ENCODE results near the gene DCAKD. TPM values are rescaled to one million over a fixed set of nuclear protein-coding genes. Genes with fewer than 3 reads are reported as not detected.

The DCAKD gene
- total and polyA plus RNA-seq, 7 donors: 6.4 to 14.2 (median 10.3) TPM

DNA sequence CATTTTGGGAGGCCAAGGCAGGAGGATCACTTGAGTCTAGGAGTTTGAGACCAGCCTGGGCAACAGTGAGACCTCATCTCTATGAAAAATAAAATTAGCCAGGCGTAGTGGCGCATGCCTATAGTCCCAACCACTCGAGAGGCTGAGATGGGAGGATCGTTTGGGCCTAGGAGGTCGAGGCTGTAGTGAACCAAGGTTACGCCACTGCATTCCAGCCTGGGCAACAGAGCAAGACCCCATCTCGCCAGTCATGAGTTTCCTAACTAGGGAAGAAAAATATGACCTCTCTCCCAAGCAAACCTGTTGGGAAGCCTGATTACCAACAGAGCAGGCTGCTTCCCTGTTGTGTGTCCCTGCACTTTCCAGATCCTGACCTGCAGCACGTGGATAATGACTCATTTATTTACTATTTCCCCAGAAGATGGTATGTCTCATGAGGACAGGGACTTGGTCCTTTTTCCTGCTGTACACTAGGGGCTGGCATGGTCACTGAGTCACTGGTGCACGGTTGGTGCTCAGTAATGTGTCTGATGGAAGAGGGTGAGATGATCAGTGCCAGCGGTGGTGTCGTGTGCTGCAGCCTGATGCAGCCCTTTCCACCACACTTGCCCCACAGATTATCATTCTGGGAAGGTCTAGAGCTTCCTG lies 40.5 kb upstream of the DCAKD start:
- WGBS, 3 donors: 75 to 79% (median 78%) methylated on average over 11 of the region's 11 CpGs

GRCh38 chr17:45090711-45091110 lies 39.3 kb upstream of the DCAKD start:
- intact Hi-C loops (cut with DNase I): no loop called here
- WGBS, 3 donors: 75 to 89% (median 89%) methylated on average over 3 of the region's 3 CpGs
- H3K4me1 ChIP-seq: peaks cover 68% of the 10 kb centered on the region
- no peak overlapping the region for H3K4me3 ChIP-seq
- no peak for ATAC-seq
- no peak for DNase-seq
- TF ChIP-seq, protein P1, sequence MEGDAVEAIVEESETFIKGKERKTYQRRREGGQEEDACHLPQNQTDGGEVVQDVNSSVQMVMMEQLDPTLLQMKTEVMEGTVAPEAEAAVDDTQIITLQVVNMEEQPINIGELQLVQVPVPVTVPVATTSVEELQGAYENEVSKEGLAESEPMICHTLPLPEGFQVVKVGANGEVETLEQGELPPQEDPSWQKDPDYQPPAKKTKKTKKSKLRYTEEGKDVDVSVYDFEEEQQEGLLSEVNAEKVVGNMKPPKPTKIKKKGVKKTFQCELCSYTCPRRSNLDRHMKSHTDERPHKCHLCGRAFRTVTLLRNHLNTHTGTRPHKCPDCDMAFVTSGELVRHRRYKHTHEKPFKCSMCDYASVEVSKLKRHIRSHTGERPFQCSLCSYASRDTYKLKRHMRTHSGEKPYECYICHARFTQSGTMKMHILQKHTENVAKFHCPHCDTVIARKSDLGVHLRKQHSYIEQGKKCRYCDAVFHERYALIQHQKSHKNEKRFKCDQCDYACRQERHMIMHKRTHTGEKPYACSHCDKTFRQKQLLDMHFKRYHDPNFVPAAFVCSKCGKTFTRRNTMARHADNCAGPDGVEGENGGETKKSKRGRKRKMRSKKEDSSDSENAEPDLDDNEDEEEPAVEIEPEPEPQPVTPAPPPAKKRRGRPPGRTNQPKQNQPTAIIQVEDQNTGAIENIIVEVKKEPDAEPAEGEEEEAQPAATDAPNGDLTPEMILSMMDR (IDR thresholded peaks at IDR 0.05): no peak
- no peaks in the 10 kb centered on the region for H3K9me3 ChIP-seq
- peaks cover 18 to 90% of the 10 kb centered on the region in 2 donors for H3K36me3 ChIP-seq (ENCODE audit: insufficient read depth in 1 of 2, low read depth in 1 of 2)
- H3K27me3 ChIP-seq (ENCODE audit: insufficient read depth in 3 of 3, low read length in 2 of 3): no peaks in the 10 kb centered on the region
- peak overlapping the region; percentile 24 for H3K27ac ChIP-seq

More for the DNA sequence above, 40.5 kb upstream of the DCAKD start:
- intact Hi-C loops (cut with DNase I): no loop called here
- DNase-seq (no peak), ATAC-seq (peak in 3 of 4 donors; percentile 35 to 62 (median 60))
- Histone ChIP-seq H3K27me3 (ENCODE audit: insufficient read depth in 3 of 3, low read length in 2 of 3) (no peaks in the 10 kb centered on the region), H3K4me3 (no peak overlapping the region), H3K27ac (peak overlapping the region; percentile 96), H3K9me3 (no peaks in the 10 kb centered on the region), H3K4me1 (peaks cover 70% of the 10 kb centered on the region), H3K36me3 (ENCODE audit: insufficient read depth in 1 of 2, low read depth in 1 of 2) (peaks cover 17 to 90% of the 10 kb centered on the region in 2 donors)
- TF ChIP-seq, protein P1 (IDR thresholded peaks at IDR 0.05): no peak

DNA sequence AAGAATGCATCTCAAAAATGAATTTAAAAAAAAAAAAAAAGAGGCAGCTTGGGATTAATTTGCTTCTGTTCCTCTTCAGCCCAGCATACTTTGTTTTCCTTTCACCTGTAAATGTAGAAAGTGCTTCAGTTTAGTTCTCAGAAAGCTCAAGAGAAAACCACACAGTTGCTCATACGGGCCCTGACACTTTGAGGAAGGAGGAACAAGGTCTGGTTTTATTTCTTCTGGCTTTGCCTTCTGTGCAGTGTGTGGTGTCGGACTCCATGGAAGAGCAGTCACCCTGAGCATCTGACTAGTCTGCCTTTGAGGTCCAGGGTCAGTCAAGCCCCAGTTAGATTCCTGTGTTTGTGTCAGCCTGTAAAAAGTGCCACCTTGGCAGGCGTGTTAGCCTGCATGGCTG lies 37.3 kb upstream of the DCAKD start:
- no peaks in the 10 kb centered on the region for H3K9me3 ChIP-seq
- no peak overlapping the region for H3K4me3 ChIP-seq
- TF ChIP-seq, protein P1 (IDR thresholded peaks at IDR 0.05): no peak
- WGBS, 3 donors: 65 to 91% (median 79%) methylated on average over 3 of the region's 3 CpGs
- H3K36me3 ChIP-seq (ENCODE audit: insufficient read depth in 1 of 2, low read depth in 1 of 2): peaks cover 12 to 90% of the 10 kb centered on the region in 2 donors
- no peak for ATAC-seq
- no peaks in the 10 kb centered on the region for H3K27me3 ChIP-seq (ENCODE audit: insufficient read depth in 3 of 3, low read length in 2 of 3)
- intact Hi-C loops (cut with DNase I): no loop called here
- peak overlapping the region; percentile 77 for H3K27ac ChIP-seq
- DNase-seq: no peak
- peaks cover 56% of the 10 kb centered on the region for H3K4me1 ChIP-seq

DNA sequence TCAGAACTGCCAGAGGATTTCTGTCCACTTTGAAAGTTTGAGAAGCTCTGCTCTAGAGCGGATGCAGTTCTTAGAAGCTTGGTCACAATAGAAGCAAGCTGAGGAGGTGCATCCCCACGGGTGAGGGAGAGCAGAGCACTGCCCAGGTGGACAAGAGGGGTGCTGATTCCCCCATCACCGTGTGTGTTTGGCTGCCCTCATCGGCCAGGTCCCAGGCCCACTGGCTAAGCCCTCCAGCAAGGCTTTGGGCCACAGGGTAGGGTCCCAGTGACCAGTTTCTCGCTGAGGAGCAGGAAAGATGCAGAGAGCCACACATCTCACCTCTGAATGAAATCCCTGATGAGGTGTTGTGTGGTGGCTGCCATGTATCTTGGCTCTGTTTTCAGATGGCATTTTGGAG lies 36.5 kb upstream of the DCAKD start:
- Histone ChIP-seq H3K27me3 (ENCODE audit: insufficient read depth in 3 of 3, low read length in 2 of 3) (no peaks in the 10 kb centered on the region), H3K4me1 (peaks cover 48% of the 10 kb centered on the region), H3K9me3 (no peaks in the 10 kb centered on the region), H3K4me3 (peak overlapping the region; percentile 15), H3K27ac (peak overlapping the region; percentile 77), H3K36me3 (ENCODE audit: insufficient read depth in 1 of 2, low read depth in 1 of 2) (peaks cover 14 to 93% of the 10 kb centered on the region in 2 donors)
- DNase-seq (no peak), ATAC-seq (no peak)
- intact Hi-C loops (cut with DNase I): no loop called here
- TF ChIP-seq, protein P1 (IDR thresholded peaks at IDR 0.05): no peak
- WGBS, 3 donors: 71 to 84% (median 72%) methylated on average over 5 of the region's 5 CpGs
